ENCODE measurements around the gene INSIG1.

Gene INSIG1

GRCh38 chr7:155303039-155303593, 5.4 kb downstream of the INSIG1 start:
- no peak for DNase-seq (ENCODE audit: low spot score)

- DNase-seq (ENCODE audit: low spot score), result no peak
Observed at GRCh38 chr7:155303897-155304296, 6.2 kb downstream of the INSIG1 start.

DNA sequence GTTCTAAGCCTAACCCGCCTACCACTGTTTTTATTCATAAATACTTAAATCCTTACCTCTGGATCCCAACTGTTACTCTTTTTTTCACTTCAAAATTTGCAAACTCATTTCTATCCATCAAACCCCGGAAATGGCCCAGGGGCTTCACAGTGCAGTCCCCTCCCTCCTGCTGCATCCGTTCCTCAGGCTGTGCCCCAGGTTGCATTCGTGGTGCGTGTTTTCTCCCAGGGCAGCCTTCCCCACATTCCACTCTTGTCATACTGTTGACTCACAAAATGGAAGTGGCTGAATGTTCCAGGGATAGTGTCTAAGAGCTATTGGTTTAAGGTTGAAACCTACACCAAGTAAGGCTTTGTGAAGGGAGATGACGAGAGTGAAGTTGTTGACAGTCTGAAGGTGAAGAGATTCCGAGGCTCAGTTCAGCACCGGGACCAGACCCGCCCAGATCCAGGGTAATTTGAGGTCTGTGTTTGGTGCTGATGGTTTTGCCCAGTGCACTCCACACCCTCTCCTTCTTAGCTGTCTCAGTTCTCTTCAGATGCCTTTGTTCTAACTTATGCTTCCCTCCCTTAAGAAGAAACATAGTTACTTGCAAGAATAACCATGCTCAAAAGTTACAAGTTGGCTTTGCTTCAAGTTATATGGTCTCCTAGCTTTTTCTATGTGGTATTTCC, 7.7 kb downstream of the INSIG1 start:
- DNase-seq (ENCODE audit: low spot score), result peak; percentile 18

DNA sequence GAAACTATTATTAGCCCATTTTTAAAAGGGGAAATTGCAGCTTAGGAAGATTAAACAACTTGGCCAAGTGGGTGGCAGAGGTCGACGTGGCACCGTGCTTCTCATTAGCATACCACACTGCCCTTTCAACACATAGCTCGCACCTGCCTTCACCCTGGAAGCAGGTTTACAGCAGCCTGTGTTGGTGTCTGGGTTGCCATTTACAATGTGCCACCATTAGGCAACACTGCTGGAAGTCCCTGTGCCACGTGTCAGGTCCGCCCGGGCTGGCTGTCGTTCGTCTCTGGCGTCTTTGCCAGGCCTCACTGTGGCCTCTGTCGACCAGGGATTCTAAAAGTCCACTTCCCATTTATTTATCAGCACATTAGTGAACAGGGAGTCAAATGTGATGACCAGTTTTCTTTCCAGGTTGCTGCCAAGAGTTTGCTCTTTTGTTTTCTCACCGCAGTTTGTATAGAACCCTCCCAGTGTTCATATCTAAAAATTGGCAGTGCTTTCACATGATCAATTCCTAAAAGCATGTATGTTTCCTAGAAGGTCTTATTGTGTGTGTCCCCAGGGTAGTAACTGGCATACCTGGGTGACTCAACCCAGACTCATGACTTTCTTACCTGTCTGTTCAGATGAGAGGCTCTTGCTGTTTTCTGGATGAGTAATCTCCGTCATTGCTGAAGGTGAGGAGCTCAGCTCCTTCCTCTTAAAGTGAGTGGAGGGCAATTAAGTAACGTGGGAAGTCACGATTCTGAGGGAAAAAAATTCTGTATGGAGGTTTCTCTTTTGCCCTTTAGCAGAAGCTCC, 9.2 kb downstream of the INSIG1 start:
- peak; percentile 83 for DNase-seq (ENCODE audit: low spot score)

DNA sequence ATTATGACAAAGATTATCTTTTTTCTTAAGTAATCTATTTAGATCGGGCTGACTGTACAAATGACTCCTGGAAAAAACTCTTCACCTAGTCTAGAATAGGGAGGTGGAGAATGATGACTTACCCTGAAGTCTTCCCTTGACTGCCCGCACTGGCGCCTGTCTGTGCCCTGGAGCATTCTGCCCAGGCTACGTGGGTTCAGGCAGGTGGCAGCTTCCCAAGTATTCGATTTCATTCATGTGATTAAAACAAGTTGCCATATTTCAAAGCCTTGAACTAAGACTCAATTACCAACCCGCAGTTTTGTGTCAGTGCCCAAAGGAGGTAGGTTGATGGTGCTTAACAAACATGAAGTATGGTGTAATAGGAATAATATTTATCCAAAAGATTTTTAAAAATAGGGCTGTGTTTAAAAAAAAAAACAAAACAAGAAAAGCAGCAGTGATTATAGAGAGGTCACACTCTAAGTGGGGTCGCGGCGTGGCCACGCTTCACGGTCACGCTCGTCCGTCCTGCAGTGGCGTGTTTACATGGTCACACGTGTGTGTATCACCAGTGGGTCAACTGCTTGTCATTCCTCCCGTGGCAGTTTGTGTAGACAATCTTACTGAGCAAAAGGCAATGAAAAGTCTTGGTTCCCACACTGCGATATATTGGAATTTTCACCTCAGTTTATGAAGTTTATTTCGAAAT, 10.8 kb downstream of the INSIG1 start:
- peak; percentile 16 for DNase-seq (ENCODE audit: low spot score)

DNA sequence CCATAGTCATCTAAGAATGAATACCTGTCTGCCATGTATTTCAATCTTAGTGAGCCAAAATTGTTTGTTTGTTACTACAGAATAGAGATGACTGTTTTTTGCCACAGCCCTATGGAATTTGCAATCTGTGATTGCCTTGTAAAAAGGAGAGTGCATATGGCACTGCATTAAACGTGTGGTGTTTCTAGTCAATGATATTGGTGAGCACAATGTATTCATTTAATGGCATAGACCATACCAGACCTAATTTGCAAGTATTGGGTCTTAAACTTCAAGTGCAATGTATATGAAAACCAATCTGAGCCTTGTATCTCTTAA, 11.3 kb downstream of the INSIG1 start:
- DNase-seq (ENCODE audit: low spot score), result no peak

GRCh38 chr7:155310425-155311114, 12.9 kb downstream of the INSIG1 start:
- no peak for DNase-seq (ENCODE audit: low spot score)

DNA sequence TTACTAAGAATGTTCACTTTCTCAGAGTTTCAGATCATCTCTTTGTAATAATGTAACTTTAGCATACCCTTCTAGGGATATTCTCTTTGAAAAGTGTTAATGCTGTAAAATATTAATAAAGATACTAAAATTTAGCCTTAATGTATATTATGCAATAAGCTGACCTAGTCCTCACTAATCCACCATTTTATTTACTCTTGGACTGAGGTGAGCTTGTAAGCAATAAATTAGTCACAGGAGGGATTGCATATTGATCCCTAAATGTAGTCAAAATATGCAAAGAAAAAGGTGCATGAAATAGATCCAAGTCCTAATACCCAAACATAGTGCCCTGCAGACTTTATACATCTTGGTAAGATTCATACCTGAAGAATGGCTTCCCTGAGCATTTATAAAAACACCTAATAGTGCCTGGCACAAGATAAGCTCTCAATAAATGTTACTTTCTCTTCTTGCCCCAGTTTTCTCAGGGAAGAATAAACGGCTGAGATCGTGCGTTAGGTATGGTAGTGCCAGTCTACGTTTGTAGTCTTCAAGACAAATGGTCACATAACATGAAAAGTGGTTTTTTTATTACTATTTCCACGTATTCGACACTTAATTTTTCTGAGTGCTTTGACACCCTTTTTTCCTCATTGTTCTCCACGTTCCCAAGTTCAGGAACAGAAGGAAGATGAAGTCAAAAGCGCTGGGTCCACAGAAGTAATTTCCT, 14.3 kb downstream of the INSIG1 start:
- DNase-seq (ENCODE audit: low spot score), result peak; percentile 12

GRCh38 chr7:155312633-155313032, 15.0 kb downstream of the INSIG1 start:
- no peak for DNase-seq (ENCODE audit: low spot score)

GRCh38 chr7:155313096-155313495, 15.4 kb downstream of the INSIG1 start:
- no peak for DNase-seq (ENCODE audit: low spot score)

DNA sequence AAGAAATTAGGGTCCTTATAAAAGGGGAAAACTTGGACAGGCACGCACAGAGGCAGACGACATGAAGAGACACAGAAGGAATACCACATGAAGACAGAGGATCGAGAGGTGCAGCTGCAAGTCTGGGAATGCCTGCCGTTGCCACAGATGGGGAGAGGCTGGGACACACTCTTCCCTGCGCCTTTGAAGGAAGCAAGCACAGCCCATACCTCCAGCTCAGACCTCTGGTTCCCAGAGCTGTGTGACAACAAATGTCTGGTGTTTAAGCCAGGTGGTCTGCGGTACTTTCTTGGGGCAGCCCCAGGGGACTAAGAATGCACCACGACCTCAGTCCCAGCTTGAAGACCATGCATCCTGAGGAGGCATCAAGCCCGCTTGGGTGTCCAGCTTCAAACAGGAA, 18.3 kb downstream of the INSIG1 start:
- no peak for DNase-seq (ENCODE audit: low spot score)

GRCh38 chr7:155316427-155317113, 18.9 kb downstream of the INSIG1 start:
- DNase-seq (ENCODE audit: low spot score), result no peak

DNA sequence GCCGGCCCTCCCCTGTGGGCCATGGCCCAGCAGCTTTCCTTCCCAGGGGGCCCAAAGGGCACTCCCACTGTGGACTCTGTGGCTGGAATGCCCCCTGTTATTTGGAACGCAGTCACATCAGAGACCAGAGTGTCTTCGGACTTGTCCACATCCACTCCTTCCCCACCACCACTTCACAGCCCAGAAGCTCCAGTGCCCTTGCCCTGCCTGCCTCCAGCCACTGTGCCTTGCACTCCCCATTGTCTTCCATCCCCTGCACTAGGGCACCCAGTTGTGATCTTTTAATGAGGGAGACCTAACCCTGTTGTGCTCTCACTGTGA, 19.4 kb downstream of the INSIG1 start:
- DNase-seq (ENCODE audit: low spot score), result no peak

DNA sequence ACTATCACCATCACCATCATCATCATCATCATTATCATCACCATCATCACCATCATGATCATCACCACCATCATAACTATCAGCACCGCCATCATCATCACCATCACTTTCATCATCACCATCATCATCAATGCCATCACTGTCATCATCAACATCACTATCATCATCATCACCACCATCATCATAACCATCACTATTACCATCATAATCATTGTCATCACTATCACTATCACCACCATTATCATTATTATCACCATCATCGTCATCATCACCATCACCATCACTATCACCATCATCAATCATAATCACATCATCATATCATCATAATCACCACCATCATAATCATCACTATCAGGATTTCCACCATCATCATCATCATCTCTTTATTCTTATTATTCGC, 20.6 kb downstream of the INSIG1 start:
- DNase-seq (ENCODE audit: low spot score), result no peak

DNA sequence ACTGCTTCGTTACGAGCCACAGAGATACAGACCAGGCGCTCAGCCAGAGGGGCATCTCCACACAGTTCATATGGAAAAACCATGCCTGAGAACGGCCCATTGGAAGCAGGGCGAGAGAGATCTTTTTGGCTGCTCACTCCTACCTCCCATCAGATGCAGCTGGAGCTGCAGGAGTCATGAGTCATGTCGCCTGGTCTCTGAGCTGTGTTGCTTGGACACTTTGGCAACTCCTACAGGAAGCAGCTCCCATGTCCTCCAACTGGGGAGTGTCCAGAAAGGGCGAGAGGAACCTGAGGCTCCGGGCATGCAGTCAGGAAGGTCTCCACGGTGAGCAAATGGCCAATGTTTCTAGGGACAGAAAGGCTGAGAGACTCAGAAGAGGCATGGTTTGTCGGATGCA, 24.9 kb downstream of the INSIG1 start:
- peak; percentile 25 for DNase-seq (ENCODE audit: low spot score)

GRCh38 chr7:155323001-155323638, 25.4 kb downstream of the INSIG1 start:
- peak; percentile 69 for DNase-seq (ENCODE audit: low spot score)

DNA sequence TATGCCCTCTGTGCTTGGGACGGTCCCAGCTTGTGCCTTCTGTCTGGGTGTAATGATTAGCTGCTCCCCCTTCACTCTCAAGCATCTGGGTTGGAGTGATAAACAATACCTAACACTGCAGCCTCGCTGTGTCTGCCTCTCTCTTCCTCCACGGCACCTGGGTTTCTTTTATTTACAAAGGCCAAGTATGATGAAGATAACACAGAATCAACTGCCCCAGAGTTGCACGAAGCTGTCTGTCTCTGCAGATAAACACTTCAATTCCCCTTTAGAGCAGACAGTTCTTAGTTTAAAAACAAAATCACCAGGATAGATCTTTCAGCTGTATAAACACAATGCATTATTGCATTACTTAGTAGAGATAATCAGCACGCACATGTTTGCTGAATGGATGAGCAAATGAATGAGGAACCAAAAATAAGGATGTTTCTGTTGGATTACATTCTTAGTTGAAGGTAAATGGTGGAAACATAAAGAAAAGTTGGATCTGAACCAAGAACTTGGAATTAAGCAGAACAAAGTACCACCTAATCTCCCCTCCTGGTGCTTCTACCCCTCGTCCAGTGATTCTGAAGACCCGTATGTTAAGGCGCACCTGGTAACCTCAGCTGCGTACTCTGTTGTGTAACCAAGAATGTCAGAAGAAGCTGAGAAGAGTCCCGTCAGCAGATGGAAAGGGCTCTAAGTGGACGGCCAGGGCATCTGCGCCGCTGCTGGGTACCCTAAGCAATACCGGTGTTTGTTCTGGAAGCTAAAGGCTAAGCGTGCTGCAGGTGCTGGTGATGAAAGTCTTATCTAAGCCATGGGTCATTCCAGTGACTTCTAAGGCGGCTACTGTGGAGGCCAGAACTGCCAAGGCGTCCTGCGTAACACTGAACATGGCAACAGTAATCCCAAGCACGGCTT, 26.6 kb downstream of the INSIG1 start:
- DNase-seq (ENCODE audit: low spot score), result no peak

GRCh38 chr7:155324918-155325235, 27.2 kb downstream of the INSIG1 start:
- DNase-seq (ENCODE audit: low spot score), result no peak

- no peak for DNase-seq (ENCODE audit: low spot score)
Observed at GRCh38 chr7:155326385-155326784, 28.7 kb downstream of the INSIG1 start.

Measured in kidney tubule cell (primary cell).